Activated CD8-positive, alpha-beta T cell treated with anti-CD3 and anti-CD28 coated beads, Interleukin-2, amount 10 ng/mL, durations not matched to agents 7 days and 5 days (primary cell): Measurements from ENCODE around the gene CPNE6. TPM values are rescaled to one million over a fixed set of nuclear protein-coding genes. Genes with fewer than 3 reads are reported as not detected.

Experiments
- ATAC-seq: fragments of 150-1000 bp; cut with Tn5 transposase; one replicate; pipeline ENCODE4 v1.10.0; 2021; ENCODE audit warnings: moderate library complexity
- CTCF ChIA-PET: fragments of 350-600 bp; sonication (Branson Sonifier 250); formaldehyde crosslinking; loops from one replicate; lab custom pipeline; 2021; ENCODE audit warnings: antibody characterized with exemption; lab: Charles Lee
- POLR2A ChIA-PET: fragments of 350-600 bp; sonication (Branson Sonifier 250); formaldehyde crosslinking; loops from one replicate; lab custom pipeline; 2021; ENCODE audit warnings: antibody characterized with exemption; lab: Charles Lee
- DNase-seq: peaks from one replicate; pipeline ENCODE4 v3.0.0-alpha.2; 2020
- H3K27ac Mint-ChIP-seq: one replicate; pipeline ENCODE4 v1.8.0; 2021; ENCODE audit warnings: mild to moderate bottlenecking, mixed read lengths
- H3K27me3 Mint-ChIP-seq: one replicate; pipeline ENCODE4 v1.8.0; 2021; ENCODE audit warnings: low read depth, mixed read lengths
- H3K36me3 Mint-ChIP-seq: one replicate; pipeline ENCODE4 v1.8.0; 2021; ENCODE audit warnings: low read depth, mixed read lengths
- H3K4me1 Mint-ChIP-seq: one replicate; pipeline ENCODE4 v1.8.0; 2021; ENCODE audit warnings: low read depth, mixed read lengths
- H3K4me3 Mint-ChIP-seq: one replicate; pipeline ENCODE4 v1.8.0; 2021; ENCODE audit warnings: mild to moderate bottlenecking, mixed read lengths
- H3K9me3 Mint-ChIP-seq: one replicate; pipeline ENCODE4 v1.8.0; 2022; ENCODE audit warnings: mixed read lengths; ENCODE audit not compliant: insufficient read depth
- total RNA-seq, 2 experiments: library from RNA; stranded (reverse); gene quantifications; one replicate each; pipeline ENCODE4 v1.2.3, GENCODE V29; 2021

The CPNE6 gene
- total RNA-seq, 2 experiments from 2014 or later = 0.10 TPM; not detected in 1

DNA sequence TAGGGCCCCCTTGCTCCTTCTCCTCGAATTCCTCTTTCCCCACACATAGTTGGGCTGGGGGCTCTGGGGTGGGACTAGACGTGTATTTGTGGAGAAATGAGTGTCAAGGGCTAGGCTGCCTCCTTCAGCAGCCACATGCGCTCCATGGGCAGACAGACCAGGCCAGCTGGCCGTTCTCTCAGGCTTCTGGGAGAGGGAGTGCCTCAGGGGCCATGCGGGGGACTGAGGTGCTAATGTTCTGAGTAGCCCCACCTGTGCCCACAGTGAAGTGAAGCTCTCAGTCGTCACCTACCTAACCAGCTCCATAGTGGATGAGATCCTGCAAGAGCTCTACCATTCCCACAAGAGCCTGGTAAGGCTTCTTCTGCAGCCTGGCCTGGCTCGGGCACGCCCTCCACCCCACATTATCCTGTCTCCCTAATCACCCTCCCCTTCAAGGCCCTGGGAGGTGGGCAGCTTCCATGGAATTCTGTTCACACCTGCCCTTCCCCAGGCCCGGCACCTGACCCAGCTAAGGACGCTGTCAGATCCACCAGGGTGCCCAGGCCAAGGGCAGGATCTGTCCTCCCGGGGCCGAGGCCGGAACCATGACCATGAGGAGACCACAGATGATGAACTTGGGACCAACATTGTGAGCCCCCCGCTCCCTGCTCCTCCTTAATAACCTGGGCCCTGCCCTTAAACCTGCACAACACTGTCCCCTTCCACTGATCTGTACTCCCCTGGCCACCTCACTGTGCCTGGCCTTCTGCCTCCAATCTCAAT is 9.0 kb upstream of the CPNE6 start:
- ChIA-PET CTCF (interaction anchor here (0.6 to 3.4 kb wide), 6 partner anchors 8 to 99 kb away, joined by 3 to 38 read pairs (median 6); partner anchors contain the start of genes CPNE6 and IRF9), POLR2A (interaction anchor here (1.2 to 1.9 kb wide), 3 partner anchors 19 to 52 kb away, joined by 4 to 7 read pairs (median 6); partner anchors contain the start of genes DCAF11, NRL and PCK2)
- Mint-ChIP-seq H3K27ac (no peak overlapping the region), H3K4me3 (no peak overlapping the region), H3K27me3 (peaks cover 2% of the 10 kb centered on the region), H3K36me3 (no peaks in the 10 kb centered on the region), H3K4me1 (peaks cover 5% of the 10 kb centered on the region), H3K9me3 (no peaks in the 10 kb centered on the region)
- no peak for ATAC-seq
- DNase-seq = no peak

DNA sequence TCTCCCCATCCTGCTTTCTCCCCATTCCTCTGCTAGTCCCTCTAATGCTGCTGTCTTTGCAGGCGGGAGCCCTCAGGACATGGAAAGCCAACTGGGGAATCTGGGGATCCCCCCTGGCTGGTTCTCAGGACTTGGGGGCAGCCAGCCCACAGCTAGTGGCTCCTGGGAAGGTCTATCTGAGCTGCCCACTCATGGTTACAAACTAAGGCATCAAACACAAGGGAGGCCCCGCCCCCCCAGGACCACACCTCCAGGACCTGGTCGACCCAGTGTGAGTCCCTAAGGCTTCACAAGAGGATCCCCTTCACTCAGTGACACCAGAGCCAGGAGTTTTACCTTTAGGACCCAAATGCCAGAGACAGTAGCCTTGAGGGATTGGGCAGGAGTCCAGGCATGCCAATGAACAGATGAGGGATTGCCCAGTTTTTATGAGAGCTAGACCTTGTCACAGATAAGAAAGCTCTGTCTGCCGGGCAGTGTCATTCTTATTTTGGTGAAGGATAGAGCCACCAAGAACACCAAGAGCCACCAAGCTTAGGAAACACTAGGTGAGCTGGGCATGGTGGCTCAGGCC is 8.0 kb upstream of the CPNE6 start:
- Mint-ChIP-seq H3K36me3 (no peaks in the 10 kb centered on the region), H3K4me1 (peaks cover 3% of the 10 kb centered on the region), H3K27me3 (no peaks in the 10 kb centered on the region), H3K4me3 (no peak overlapping the region), H3K9me3 (no peaks in the 10 kb centered on the region), H3K27ac (no peak overlapping the region)
- no peak for ATAC-seq
- DNase-seq = no peak
- CTCF ChIA-PET = interaction anchor here (1.0 to 2.0 kb wide), 2 partner anchors 27 to 98 kb away, joined by 3 to 5 read pairs; partner anchors contain the start of gene IRF9
- POLR2A ChIA-PET = no interaction called here

DNA sequence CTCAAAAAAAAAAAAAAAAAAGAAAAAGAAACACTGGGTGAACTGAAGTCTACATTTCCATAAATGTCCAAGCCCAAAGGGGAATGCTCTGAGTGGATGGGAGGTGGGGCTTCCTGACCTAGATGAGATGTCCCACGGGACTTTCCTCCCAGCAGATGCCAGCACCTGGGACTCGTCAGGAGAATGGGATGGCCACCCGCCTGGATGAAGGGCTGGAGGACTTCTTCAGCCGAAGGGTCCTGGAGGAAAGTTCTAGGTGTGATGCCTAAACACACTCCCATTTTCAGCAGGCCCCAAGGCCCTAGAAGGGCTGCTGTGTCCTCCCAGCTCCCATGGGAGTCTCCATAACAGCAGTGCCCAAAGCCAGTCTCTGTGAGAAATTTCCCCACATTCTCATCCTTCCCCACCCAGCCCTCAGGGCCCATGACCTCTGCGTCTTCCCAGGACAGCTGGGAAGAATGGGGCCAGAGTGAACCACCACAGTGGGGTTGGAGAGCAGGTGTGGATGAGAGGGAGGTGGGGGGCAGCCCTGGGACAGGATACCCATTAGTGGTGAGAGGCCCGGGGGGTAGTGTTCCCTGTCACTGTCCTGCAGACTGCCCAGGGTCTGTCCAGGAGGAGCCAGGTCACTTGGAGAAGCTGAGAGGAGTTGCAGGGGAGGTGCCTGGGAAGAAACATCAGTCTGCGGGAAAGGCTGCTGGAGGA is 7.1 kb upstream of the CPNE6 start:
- Mint-ChIP-seq H3K4me3 (no peak overlapping the region), H3K36me3 (no peaks in the 10 kb centered on the region), H3K4me1 (no peaks in the 10 kb centered on the region), H3K27ac (no peak overlapping the region), H3K27me3 (no peaks in the 10 kb centered on the region), H3K9me3 (no peaks in the 10 kb centered on the region)
- DNase-seq (no peak), ATAC-seq (no peak)
- CTCF ChIA-PET = interaction anchor here (1.0 to 2.0 kb wide), 2 partner anchors 26 to 97 kb away, joined by 3 to 5 read pairs; partner anchors contain the start of gene IRF9
- POLR2A ChIA-PET = interaction anchor here (0.5 kb wide), 1 partner anchor 73 kb away, joined by 3 read pairs; no protein-coding TSS in a partner anchor

- ATAC-seq (no peak), DNase-seq (no peak)
- Mint-ChIP-seq H3K36me3 (no peaks in the 10 kb centered on the region), H3K4me1 (no peaks in the 10 kb centered on the region), H3K9me3 (no peaks in the 10 kb centered on the region), H3K27me3 (peaks cover 3% of the 10 kb centered on the region), H3K4me3 (no peak overlapping the region), H3K27ac (no peak overlapping the region)
- CTCF ChIA-PET = no interaction called here
- POLR2A ChIA-PET = interaction anchor here (0.5 kb wide), 1 partner anchor 73 kb away, joined by 3 read pairs; no protein-coding TSS in a partner anchor
These were observed 6.5 kb upstream of the CPNE6 start for GRCh38 chr14:24064856-24065255.

- ATAC-seq = no peak
- no peak overlapping the region for H3K27ac Mint-ChIP-seq
- H3K4me1 Mint-ChIP-seq = no peaks in the 10 kb centered on the region
- H3K27me3 Mint-ChIP-seq = peaks cover 7% of the 10 kb centered on the region
- ChIA-PET CTCF (interaction anchor here (0.9 to 1.2 kb wide), 2 partner anchors 25 to 30 kb away, joined by 3 to 5 read pairs; no protein-coding TSS in a partner anchor), POLR2A (interaction anchor here (0.9 kb wide), 1 partner anchor 49 kb away, joined by 3 read pairs; the partner anchor contains the start of gene DCAF11)
- no peaks in the 10 kb centered on the region for H3K36me3 Mint-ChIP-seq
- H3K9me3 Mint-ChIP-seq = no peaks in the 10 kb centered on the region
- DNase-seq = no peak
- H3K4me3 Mint-ChIP-seq = no peak overlapping the region
These were observed 6.0 kb upstream of the CPNE6 start for GRCh38 chr14:24065408-24065807.

- POLR2A ChIA-PET = interaction anchor here (0.9 to 1.2 kb wide), 2 partner anchors 28 to 94 kb away, joined by 4 read pairs; partner anchors contain the start of genes IRF9 and PCK2
- DNase-seq = no peak
- no peak for ATAC-seq
- Mint-ChIP-seq H3K4me3 (no peak overlapping the region), H3K36me3 (no peaks in the 10 kb centered on the region), H3K4me1 (no peaks in the 10 kb centered on the region), H3K27me3 (peaks cover 9% of the 10 kb centered on the region), H3K9me3 (no peaks in the 10 kb centered on the region), H3K27ac (no peak overlapping the region)
- CTCF ChIA-PET = interaction anchor here (1.4 to 2.0 kb wide), 4 partner anchors 8 to 41 kb away, joined by 5 to 8 read pairs (median 6); no protein-coding TSS in a partner anchor
These were observed 4.7 kb upstream of the CPNE6 start for GRCh38 chr14:24066496-24067132.

DNA sequence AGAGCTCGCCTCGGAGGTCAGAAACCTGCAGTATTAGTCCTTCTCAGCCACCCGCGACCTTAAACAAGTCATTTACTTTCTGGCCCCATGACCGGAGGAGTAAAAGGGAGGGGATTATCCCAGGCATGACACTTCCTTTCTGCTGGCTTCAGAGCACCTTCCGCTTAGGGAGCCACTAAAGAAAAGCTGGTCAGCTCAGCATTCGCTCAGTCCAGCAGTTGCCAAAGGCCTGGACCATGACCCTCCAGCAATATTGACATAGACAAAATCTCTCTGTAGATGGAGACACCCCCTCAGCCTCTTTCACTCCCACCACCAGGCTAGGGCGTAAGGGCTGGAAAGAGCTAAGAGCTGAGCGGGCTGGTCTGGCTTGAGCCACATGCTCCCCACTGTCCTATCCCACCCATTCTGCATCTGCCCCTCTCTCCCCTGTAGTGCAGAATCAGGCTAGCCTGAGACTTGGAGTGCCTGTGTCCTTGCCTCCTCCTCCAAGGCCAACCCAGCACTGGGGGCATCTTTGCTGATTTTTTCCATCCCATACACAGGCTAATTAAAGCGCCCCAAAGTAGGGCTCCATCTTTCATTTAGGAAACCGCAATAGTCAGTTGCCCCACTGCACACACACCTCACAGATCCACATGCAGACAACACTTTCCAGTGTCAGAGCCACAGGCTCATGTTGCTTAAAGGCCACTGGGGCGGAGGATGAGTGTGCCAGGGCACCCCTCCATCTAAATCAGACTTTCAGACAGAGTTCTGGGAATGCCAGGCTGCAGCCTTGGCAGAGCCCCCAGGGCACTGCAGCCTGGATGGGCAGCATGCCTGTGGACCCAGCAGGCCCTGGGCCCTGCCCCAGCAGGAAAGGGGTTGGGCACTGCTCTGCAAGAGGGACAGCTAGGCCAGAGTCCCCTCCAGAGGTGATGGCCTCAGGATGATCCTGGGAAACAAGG is 4.0 kb upstream of the CPNE6 start:
- Mint-ChIP-seq H3K9me3 (no peaks in the 10 kb centered on the region), H3K27ac (no peak overlapping the region), H3K27me3 (peaks cover 9% of the 10 kb centered on the region), H3K4me3 (no peak overlapping the region), H3K4me1 (no peaks in the 10 kb centered on the region), H3K36me3 (no peaks in the 10 kb centered on the region)
- ATAC-seq (no peak), DNase-seq (no peak)
- ChIA-PET CTCF (interaction anchor here (1.1 to 3.4 kb wide), 7 partner anchors 9 to 41 kb away, joined by 3 to 14 read pairs (median 6); no protein-coding TSS in a partner anchor), POLR2A (interaction anchor here (1.2 kb wide), 1 partner anchor 27 kb away, joined by 4 read pairs; the partner anchor contains the start of gene PCK2)

DNA sequence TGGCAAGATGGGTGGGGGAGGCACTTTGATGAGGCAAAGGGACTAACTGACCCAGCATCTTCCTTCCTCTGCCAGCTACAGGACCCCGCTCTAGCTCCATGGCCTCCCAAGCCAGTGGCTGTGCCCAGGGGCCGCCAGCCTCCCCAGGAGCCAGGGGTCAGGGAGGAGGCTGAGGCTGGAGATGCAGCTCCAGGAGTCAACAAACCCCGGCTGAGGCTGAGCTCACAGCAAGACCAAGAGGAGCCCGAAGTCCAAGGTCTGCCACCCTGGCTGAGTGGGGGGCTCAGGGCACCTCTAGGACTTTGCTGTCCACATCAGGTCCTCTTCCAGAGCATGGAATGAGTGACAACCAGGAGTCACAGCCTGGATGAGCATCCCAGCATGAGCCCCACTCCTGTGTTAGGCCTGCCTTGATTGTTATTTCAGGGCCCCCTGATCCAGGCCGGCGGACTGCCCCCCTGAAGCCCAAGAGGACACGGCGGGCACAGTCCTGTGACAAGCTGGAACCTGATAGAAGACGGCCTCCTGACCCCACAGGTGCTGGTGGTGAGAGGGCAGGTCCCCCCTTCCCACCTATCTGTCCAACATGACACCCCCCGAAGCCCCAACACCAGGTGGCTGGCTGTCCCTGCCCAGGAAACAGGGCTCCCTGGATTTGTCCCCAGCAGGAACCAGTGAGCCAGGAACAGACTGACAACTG is 2.5 kb upstream of the CPNE6 start:
- ChIA-PET CTCF (interaction anchor here (0.7 to 3.4 kb wide), 7 partner anchors 11 to 92 kb away, joined by 3 to 15 read pairs (median 7); partner anchors contain the start of gene IRF9), POLR2A (interaction anchor here (1.4 to 2.6 kb wide), 2 partner anchors 12 to 92 kb away, joined by 4 to 13 read pairs; partner anchors contain the start of gene IRF9)
- H3K4me3 Mint-ChIP-seq = no peak overlapping the region

DNA sequence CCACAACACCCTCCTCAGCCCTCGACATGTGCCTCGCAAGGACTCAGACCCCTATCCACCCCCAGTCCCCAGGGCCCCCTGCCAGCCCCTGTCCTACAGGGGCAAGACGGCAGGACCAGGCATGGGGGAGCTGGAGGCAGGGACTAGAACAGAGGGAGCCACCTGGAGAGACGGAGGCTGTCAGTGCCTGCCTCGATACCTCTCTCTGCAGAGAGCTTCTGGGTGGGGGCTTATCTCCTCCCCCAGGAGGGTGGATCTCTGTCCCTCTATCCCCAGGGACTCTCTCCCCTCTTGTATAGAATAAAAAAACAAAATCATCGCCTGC is 2.0 kb upstream of the CPNE6 start:
- Mint-ChIP-seq H3K27ac (no peak overlapping the region), H3K4me3 (no peak overlapping the region), H3K27me3 (peaks cover 9% of the 10 kb centered on the region), H3K4me1 (no peaks in the 10 kb centered on the region), H3K36me3 (no peaks in the 10 kb centered on the region), H3K9me3 (no peaks in the 10 kb centered on the region)
- POLR2A ChIA-PET = interaction anchor here (1.1 to 2.6 kb wide), 3 partner anchors 11 to 173 kb away, joined by 3 to 13 read pairs (median 4); partner anchors contain the start of genes IRF9 and TINF2
- DNase-seq (no peak), ATAC-seq (no peak)
- CTCF ChIA-PET = interaction anchor here (0.7 to 3.4 kb wide), 6 partner anchors 11 to 92 kb away, joined by 3 to 15 read pairs (median 6); partner anchors contain the start of genes CARMIL3 and IRF9

More for the DNA sequence above, 2.5 kb upstream of the CPNE6 start:
- H3K4me1 Mint-ChIP-seq = no peaks in the 10 kb centered on the region
- ATAC-seq (no peak), DNase-seq (no peak)
- H3K27ac Mint-ChIP-seq = no peak overlapping the region
- H3K27me3 Mint-ChIP-seq = peaks cover 9% of the 10 kb centered on the region
- no peaks in the 10 kb centered on the region for H3K36me3 Mint-ChIP-seq
- no peaks in the 10 kb centered on the region for H3K9me3 Mint-ChIP-seq
